ENCODE results near the gene USH1C.

USH1C gene

DNA sequence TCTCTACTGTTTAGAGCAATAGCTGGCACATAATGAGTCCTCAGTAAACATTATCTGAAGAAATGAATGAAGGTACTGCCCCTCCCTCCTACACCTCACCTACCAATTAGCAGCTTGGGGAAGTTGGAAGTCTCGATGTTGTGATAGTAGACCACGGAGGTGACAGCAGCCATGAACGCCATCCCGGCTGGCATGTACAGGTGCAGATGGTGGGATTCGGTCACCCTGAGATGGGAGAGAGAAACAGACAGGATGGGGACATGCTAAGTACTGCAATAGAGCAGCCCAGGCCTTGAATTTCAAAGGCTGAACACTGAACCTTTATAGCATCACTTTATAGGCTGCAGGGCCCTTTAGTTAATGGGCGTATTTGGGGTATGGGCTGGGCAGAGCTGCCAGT lies 74.2 kb downstream of the USH1C start:
- TF ChIP-seq, protein P1, sequence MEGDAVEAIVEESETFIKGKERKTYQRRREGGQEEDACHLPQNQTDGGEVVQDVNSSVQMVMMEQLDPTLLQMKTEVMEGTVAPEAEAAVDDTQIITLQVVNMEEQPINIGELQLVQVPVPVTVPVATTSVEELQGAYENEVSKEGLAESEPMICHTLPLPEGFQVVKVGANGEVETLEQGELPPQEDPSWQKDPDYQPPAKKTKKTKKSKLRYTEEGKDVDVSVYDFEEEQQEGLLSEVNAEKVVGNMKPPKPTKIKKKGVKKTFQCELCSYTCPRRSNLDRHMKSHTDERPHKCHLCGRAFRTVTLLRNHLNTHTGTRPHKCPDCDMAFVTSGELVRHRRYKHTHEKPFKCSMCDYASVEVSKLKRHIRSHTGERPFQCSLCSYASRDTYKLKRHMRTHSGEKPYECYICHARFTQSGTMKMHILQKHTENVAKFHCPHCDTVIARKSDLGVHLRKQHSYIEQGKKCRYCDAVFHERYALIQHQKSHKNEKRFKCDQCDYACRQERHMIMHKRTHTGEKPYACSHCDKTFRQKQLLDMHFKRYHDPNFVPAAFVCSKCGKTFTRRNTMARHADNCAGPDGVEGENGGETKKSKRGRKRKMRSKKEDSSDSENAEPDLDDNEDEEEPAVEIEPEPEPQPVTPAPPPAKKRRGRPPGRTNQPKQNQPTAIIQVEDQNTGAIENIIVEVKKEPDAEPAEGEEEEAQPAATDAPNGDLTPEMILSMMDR (conservative IDR thresholded peaks at IDR 0.05; ENCODE audit: low read depth, low read length), result no peak
- DNase-seq (ENCODE audit: low read depth), result no peak
- H3K4me3 ChIP-seq (ENCODE audit: low read depth, low read length), result no peak overlapping the region

DNA sequence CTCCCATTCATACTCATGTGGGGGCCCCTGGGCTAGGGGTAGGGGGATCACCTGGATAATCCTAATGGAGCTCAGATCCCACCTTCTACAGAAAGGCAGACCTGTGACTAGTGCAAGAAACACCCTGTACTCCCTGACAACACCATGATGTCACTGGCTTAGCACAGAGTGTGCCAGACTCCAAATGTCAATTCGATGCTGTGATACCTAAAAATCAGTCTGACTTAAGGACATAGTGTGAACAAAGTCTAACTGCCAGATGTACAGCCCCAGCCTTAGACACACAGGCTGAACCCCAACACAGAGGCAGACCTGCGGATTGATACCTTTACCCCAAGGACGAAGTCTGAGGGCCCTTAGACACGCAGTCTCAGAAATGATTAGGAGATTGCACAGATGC lies 76.1 kb downstream of the USH1C start:
- DNase-seq (ENCODE audit: low read depth), result no peak
- no peak overlapping the region for H3K4me3 ChIP-seq (ENCODE audit: low read depth, low read length)
- TF ChIP-seq, protein P1 (conservative IDR thresholded peaks at IDR 0.05; ENCODE audit: low read depth, low read length), result no peak

DNA sequence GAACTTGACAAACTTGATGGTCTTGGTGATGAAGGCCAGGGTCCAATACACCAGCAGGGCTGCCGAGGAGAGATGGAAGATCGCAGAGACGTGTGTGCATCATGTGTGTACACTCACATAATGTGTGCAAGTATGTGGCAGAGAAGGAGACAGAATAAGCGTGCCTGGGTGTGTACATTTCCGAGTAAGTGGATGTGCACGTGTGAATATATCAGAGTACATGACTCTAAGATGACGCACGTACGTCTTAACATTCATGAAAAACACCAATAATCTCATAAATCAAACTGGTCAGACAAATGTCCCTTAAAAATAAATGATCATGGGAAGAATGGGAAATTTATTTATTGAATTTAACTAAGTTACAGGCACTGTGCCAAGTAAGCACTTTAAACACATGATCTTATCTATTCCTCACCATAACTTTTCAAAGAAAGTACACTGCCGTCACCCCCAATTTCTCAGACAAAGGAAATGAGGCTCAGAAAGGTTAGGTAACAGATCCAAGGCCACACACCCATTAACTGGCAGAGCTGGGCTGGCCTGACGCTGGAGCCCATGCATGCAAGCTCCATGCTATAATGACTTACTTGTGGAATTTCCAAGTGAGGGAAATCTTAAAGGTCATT lies 80.6 kb downstream of the USH1C start:
- no peak for DNase-seq (ENCODE audit: low read depth)
- TF ChIP-seq, protein P1 (conservative IDR thresholded peaks at IDR 0.05; ENCODE audit: low read depth, low read length), result no peak

DNA sequence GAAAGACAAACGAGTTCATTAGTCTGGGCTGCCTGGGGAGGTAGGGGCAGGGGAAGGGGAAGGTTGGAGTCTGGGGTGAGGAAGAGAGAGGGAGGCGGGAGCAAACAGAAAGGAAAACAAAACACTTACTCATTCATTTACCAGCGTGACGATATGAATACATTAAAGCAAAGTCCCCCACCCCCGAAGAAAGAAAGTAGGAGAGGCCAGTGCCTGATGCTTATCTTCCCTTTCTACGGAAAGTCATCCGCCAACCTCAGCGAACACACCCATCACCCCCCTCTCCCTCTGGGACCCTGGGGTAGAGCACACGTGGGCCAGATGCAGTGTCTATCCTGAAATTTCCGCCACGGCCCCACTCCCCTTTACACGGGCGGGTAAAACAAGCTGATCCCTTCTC lies 81.3 kb downstream of the USH1C start:
- TF ChIP-seq, protein P1 (conservative IDR thresholded peaks at IDR 0.05; ENCODE audit: low read depth, low read length), result no peak
- DNase-seq (ENCODE audit: low read depth), result no peak
- H3K4me3 ChIP-seq (ENCODE audit: low read depth, low read length), result no peak overlapping the region

More for the DNA sequence above, 80.6 kb downstream of the USH1C start:
- H3K4me3 ChIP-seq (ENCODE audit: low read depth, low read length), result no peak overlapping the region

DNA sequence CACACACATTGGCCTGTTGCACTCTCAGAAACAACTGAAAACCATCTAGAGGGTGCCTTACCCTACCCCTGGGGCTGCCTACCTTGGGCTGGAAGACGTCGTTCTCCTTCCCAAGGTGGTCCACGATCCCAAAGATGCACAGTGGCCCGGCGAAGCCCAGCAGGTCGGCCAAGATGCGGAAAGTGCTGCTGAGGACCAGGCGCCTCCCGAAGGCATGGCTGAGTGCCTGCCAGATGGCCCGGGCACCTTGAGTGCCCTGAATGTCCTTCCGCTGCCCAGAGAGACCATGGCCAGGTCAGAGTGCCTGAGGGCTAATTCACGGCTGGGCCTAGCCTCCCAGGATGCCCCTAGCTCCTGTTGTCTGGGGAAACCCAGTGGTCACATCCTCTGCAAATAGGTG lies 83.8 kb downstream of the USH1C start:
- no peak overlapping the region for H3K4me3 ChIP-seq (ENCODE audit: low read depth, low read length)
- DNase-seq (ENCODE audit: low read depth), result no peak
- TF ChIP-seq, protein P1 (conservative IDR thresholded peaks at IDR 0.05; ENCODE audit: low read depth, low read length), result no peak

DNA sequence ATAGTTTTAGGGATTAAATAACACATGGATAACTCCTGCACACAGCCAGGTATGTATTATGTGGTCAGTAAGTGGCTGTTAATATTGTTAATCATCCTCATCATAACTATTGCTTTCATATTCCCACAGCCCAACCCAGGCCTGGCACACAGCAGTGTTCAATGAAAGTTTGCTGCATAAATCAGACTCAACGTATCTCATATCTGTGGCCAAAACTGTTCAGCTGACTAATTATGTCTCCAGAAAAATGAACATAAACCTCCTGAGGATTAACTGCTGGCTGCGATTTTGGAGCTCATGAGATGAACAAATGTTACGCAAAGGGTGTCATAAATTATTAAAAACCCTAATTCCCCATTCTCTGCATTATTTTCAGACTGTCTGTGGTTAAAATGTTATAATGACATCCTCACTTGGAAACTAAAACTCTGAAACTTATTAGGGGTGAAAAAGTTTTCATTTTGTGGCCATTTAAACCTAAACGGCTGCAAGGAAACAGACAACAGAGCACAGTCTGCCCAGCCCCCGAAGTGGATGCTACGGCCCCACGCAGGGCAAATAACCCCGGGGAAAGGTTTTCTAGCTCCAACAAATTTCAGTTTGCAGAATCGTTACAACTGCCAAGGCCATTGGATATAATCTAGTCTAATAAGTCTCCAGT lies 84.8 kb downstream of the USH1C start:
- DNase-seq (ENCODE audit: low read depth), result no peak
- no peak overlapping the region for H3K4me3 ChIP-seq (ENCODE audit: low read depth, low read length)
- TF ChIP-seq, protein P1 (conservative IDR thresholded peaks at IDR 0.05; ENCODE audit: low read depth, low read length), result no peak

DNA sequence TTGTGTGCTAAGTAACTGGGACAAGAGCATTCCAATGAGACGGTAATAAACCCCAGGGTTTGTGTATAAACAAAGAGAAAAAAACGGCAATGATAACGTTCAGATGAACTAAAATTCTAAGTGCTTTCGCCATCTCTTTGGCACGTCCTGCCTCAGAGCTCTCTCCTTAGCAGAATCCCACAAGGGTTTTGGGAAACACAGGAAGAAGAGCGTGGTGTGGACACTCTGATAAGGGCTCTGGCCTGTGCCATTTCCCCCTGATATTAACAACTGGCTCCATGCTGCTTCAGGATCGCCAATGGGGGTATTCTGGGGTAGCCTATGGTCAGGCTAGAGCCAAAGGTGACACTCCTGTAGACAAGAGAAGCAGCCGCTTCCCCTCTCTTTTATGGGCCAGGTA lies 85.9 kb downstream of the USH1C start:
- TF ChIP-seq, protein P1 (conservative IDR thresholded peaks at IDR 0.05; ENCODE audit: low read depth, low read length), result no peak
- DNase-seq (ENCODE audit: low read depth), result no peak
- no peak overlapping the region for H3K4me3 ChIP-seq (ENCODE audit: low read depth, low read length)
